ENCODE results near the gene IFT57.

The IFT57 gene

DNA sequence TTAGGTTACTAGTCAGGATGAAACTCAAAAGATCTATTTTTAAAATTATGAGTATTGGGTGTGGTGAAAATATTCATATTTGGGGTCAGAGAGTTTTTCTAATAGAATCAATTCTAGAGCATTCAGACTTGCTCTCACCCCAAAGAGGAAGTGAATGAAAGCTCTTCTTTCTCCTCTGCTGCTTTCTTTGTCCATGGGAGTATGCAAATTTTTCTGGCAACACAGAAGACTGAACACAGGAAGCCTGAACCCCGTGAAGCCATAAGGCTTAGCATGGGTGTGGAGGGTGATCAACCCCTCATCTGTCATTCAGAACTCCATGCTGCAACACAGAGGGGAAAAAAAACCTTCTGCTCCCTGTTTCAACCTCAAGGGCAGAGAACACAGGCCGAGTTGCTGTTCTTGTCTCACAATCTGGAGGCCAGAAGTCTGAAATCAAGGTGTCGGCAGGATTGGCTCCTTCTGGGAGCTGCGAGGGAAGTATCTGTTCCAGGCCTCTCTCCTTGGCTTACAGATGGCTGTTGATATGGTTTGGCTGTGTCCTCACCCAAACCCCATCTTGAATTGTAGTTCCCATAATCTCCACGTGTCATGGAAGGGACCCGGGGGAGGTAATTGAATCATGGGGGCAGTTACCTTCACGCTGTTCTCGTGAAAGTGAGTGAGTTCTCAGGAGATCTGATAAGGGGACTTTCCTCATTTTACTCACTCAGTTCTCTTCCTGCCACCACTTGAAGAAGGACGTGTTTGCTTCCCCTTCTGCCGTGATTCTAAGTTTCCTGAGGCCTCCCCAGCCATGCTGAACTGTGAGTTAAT is 97.7 kb downstream of the IFT57 start:
- H3K4me3 ChIP-seq (replicated peaks; ENCODE audit: insufficient read depth, low read length): peak overlapping the region; percentile 0; the same call in 1 of the 2 replicates
- DNase-seq (ENCODE audit: low read depth in 1 of 2, low spot score in 1 of 2): peak; percentile 57 to 80

DNA sequence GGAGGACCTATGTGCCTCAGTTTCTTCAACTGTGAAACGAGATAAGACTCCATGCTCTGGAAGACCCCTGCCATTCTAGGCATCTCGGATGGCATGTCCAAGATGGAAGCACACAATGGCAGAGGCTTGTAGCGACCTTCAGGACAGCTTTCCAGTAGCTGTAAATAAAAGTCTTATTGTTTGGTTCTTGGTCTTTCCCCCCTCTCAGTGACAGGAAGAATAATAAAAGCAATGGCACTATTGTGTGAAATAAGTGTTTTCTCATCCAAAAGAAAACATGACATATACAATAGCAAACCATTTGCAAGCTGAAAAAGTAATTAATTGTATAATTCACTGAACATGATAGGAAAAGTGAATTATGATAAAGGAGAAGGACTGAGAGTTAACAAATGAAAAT is 98.9 kb downstream of the IFT57 start:
- no peak overlapping the region for H3K4me3 ChIP-seq (replicated peaks; ENCODE audit: insufficient read depth, low read length)
- H3K27ac ChIP-seq (replicated peaks): peak overlapping the region; percentile 99
- DNase-seq (ENCODE audit: low read depth in 1 of 2, low spot score in 1 of 2): no peak
- H3K27me3 ChIP-seq (ENCODE audit: insufficient read depth, poor library complexity, severe bottlenecking): no peaks in the 10 kb centered on the region
- TF ChIP-seq, protein P1, sequence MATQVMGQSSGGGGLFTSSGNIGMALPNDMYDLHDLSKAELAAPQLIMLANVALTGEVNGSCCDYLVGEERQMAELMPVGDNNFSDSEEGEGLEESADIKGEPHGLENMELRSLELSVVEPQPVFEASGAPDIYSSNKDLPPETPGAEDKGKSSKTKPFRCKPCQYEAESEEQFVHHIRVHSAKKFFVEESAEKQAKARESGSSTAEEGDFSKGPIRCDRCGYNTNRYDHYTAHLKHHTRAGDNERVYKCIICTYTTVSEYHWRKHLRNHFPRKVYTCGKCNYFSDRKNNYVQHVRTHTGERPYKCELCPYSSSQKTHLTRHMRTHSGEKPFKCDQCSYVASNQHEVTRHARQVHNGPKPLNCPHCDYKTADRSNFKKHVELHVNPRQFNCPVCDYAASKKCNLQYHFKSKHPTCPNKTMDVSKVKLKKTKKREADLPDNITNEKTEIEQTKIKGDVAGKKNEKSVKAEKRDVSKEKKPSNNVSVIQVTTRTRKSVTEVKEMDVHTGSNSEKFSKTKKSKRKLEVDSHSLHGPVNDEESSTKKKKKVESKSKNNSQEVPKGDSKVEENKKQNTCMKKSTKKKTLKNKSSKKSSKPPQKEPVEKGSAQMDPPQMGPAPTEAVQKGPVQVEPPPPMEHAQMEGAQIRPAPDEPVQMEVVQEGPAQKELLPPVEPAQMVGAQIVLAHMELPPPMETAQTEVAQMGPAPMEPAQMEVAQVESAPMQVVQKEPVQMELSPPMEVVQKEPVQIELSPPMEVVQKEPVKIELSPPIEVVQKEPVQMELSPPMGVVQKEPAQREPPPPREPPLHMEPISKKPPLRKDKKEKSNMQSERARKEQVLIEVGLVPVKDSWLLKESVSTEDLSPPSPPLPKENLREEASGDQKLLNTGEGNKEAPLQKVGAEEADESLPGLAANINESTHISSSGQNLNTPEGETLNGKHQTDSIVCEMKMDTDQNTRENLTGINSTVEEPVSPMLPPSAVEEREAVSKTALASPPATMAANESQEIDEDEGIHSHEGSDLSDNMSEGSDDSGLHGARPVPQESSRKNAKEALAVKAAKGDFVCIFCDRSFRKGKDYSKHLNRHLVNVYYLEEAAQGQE (IDR thresholded peaks at IDR 0.05; ENCODE audit: insufficient replicate concordance, low read depth): no peak
- TF ChIP-seq SPI1 (IDR thresholded peaks at IDR 0.05; ENCODE audit: borderline replicate concordance, low read depth): no peak
- no peak for TF ChIP-seq POLR2AphosphoS5 (IDR thresholded peaks at IDR 0.05; ENCODE audit: low read depth)
- TF ChIP-seq, protein P2, sequence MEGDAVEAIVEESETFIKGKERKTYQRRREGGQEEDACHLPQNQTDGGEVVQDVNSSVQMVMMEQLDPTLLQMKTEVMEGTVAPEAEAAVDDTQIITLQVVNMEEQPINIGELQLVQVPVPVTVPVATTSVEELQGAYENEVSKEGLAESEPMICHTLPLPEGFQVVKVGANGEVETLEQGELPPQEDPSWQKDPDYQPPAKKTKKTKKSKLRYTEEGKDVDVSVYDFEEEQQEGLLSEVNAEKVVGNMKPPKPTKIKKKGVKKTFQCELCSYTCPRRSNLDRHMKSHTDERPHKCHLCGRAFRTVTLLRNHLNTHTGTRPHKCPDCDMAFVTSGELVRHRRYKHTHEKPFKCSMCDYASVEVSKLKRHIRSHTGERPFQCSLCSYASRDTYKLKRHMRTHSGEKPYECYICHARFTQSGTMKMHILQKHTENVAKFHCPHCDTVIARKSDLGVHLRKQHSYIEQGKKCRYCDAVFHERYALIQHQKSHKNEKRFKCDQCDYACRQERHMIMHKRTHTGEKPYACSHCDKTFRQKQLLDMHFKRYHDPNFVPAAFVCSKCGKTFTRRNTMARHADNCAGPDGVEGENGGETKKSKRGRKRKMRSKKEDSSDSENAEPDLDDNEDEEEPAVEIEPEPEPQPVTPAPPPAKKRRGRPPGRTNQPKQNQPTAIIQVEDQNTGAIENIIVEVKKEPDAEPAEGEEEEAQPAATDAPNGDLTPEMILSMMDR (IDR thresholded peaks at IDR 0.05; ENCODE audit: insufficient read depth, low read length): no peak
- no peak for TF ChIP-seq GABPA (IDR thresholded peaks at IDR 0.05; ENCODE audit: low read depth)

More for the DNA sequence above, 97.7 kb downstream of the IFT57 start:
- H3K27ac ChIP-seq (replicated peaks): peak overlapping the region; percentile 99
- TF ChIP-seq SPI1 (IDR thresholded peaks at IDR 0.05; ENCODE audit: borderline replicate concordance, low read depth): peak; percentile 98
- peak; percentile 80 for TF ChIP-seq POLR2AphosphoS5 (IDR thresholded peaks at IDR 0.05; ENCODE audit: low read depth)
- TF ChIP-seq GABPA (IDR thresholded peaks at IDR 0.05; ENCODE audit: low read depth): no peak
- TF ChIP-seq, protein P1 (IDR thresholded peaks at IDR 0.05; ENCODE audit: insufficient replicate concordance, low read depth): peak; percentile 63
- TF ChIP-seq, protein P2 (IDR thresholded peaks at IDR 0.05; ENCODE audit: insufficient read depth, low read length): no peak
- H3K27me3 ChIP-seq (ENCODE audit: insufficient read depth, poor library complexity, severe bottlenecking): no peaks in the 10 kb centered on the region

DNA sequence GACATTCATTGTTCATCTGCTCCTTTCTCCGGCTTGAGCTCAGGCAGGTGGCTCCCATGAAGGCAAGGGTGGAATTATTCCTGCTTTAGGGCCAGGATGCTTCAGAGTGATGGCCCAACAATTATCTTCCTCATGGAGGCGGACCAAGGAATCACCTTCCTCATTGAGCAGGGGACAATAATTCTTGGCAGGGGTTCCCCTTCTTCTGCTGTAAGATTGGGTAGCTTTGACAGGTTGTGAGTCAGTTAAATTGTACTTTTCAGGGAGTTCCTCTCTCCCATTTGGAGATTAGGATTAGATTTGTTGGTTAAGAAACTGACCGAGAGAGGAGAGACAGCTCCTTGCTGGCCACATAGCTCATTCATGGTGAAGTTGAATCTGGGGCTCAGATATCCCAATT is 99.9 kb downstream of the IFT57 start:
- Histone ChIP-seq H3K4me3 (replicated peaks; ENCODE audit: insufficient read depth, low read length) (no peak overlapping the region), H3K27ac (replicated peaks) (no peak overlapping the region), H3K27me3 (ENCODE audit: insufficient read depth, poor library complexity, severe bottlenecking) (no peaks in the 10 kb centered on the region)
- TF ChIP-seq GABPA (IDR thresholded peaks at IDR 0.05; ENCODE audit: low read depth) (no peak), SPI1 (IDR thresholded peaks at IDR 0.05; ENCODE audit: borderline replicate concordance, low read depth) (0 out of 2 replicates have a peak, but pooled peaks have one; percentile 14)
- TF ChIP-seq, protein P2 (IDR thresholded peaks at IDR 0.05; ENCODE audit: insufficient read depth, low read length): no peak
- DNase-seq (ENCODE audit: low read depth in 1 of 2, low spot score in 1 of 2): no peak

Measured in HL-60 (cell line).